Retinal pigment epithelial cell (primary cell): ENCODE measurements around the gene DLGAP4.

ENCODE experiments used
- DNase-seq: peaks from one replicate; pipeline ENCODE4 v3.0.0-alpha.2; 2010; ENCODE audit warnings: low read depth
- H3K4me3 ChIP-seq: 2 replicates; pipeline ENCODE4 v1.5.1; 2011; ENCODE audit warnings: mild to moderate bottlenecking, low read length, control low read depth, moderate library complexity
- TF ChIP-seq, protein P1 (sequence below): conservative IDR thresholded peaks from 2 replicates; pipeline ENCODE4 v1.5.1; 2011; ENCODE audit warnings: low read depth, low read length, control low read depth, inconsistent platforms

DLGAP4 gene

DNA sequence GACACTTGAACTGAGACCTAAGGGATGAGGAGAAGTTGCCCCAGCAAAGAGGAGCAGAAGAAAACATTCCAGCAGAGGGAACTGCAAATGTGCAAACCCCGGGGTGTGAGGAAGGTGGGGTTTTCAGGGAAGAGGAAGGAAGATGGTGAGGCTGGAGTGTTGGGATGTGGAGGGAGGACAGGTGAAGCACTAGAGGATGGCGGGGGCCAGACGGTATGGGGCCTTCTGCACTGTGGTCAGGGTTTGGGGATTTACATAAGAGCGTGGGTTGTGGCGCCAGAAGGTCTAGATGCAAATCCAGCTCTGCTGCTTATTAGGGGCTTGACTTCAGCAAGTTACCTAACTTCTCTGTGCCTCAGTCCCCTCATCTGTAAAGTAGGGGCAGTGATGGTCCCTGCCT lies 16.0 kb downstream of the DLGAP4 start:
- no peak for DNase-seq
- no peak overlapping the region for H3K4me3 ChIP-seq
- TF ChIP-seq, protein P1, sequence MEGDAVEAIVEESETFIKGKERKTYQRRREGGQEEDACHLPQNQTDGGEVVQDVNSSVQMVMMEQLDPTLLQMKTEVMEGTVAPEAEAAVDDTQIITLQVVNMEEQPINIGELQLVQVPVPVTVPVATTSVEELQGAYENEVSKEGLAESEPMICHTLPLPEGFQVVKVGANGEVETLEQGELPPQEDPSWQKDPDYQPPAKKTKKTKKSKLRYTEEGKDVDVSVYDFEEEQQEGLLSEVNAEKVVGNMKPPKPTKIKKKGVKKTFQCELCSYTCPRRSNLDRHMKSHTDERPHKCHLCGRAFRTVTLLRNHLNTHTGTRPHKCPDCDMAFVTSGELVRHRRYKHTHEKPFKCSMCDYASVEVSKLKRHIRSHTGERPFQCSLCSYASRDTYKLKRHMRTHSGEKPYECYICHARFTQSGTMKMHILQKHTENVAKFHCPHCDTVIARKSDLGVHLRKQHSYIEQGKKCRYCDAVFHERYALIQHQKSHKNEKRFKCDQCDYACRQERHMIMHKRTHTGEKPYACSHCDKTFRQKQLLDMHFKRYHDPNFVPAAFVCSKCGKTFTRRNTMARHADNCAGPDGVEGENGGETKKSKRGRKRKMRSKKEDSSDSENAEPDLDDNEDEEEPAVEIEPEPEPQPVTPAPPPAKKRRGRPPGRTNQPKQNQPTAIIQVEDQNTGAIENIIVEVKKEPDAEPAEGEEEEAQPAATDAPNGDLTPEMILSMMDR = no peak

- no peak overlapping the region for H3K4me3 ChIP-seq
- DNase-seq = no peak
- TF ChIP-seq, protein P1 = no peak
These were observed 24.0 kb downstream of the DLGAP4 start for GRCh38 chr20:36330091-36330490.

DNA sequence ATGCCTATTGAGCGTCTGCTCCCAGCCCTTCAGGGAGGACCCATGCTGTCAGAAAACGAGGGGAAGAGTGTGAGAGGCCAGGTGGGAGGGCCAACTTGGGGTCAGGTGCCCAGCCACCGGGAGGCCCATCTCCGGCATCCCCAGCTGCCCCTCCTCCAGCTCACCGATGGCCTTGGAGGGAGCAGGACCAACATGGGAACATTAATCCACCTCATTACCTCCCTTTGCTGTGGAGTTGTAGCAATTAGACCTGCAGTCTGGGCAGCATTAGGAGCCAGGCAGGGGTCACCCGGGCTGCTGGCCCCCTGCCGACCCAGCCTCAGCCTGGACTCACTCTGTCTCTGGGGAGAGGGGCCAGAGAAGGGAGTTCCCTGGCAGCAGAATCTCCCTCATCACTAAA lies 25.1 kb downstream of the DLGAP4 start:
- DNase-seq = no peak
- no peak overlapping the region for H3K4me3 ChIP-seq
- TF ChIP-seq, protein P1 = no peak

GRCh38 chr20:36333841-36334240 lies 27.7 kb downstream of the DLGAP4 start:
- no peak for DNase-seq
- no peak overlapping the region for H3K4me3 ChIP-seq
- TF ChIP-seq, protein P1 = no peak

GRCh38 chr20:36334281-36335205 lies 28.4 kb downstream of the DLGAP4 start:
- TF ChIP-seq, protein P1 = no peak
- no peak overlapping the region for H3K4me3 ChIP-seq
- DNase-seq = no peak

GRCh38 chr20:36335206-36335870 lies 29.2 kb downstream of the DLGAP4 start:
- no peak overlapping the region for H3K4me3 ChIP-seq
- TF ChIP-seq, protein P1 = no peak
- no peak for DNase-seq

- TF ChIP-seq, protein P1 = no peak
- H3K4me3 ChIP-seq = no peak overlapping the region
- DNase-seq = no peak
These were observed 30.1 kb downstream of the DLGAP4 start for GRCh38 chr20:36336204-36336603.
